GM12878 (cell line): ENCODE measurements around the gene SIPA1.

Experiments
- ATF7 ChIP-seq: fragments of 450-650 bp; IDR thresholded peaks from 2 replicates; pipeline ENCODE4 v1.6.1; 2016; ENCODE audit warnings: low read depth, mild to moderate bottlenecking
- CBX3 ChIP-seq: fragments of 200-600 bp; sonication (generic); IDR thresholded peaks from 2 replicates; pipeline ENCODE4 v1.6.1; 2016; ENCODE audit warnings: low read depth, borderline replicate concordance
- ESRRA ChIP-seq: IDR thresholded peaks from 2 replicates; pipeline ENCODE4 v1.6.1; 2012; ENCODE audit warnings: mild to moderate bottlenecking, low read length, improper control_type of control experiment
- ZNF274 ChIP-seq: IDR thresholded peaks from one replicate; pipeline ENCODE4 v1.8.0; 2011; ENCODE audit not compliant: insufficient read length, insufficient read depth
- TF ChIP-seq, protein P1 (sequence below), 3 experiments: IDR thresholded peaks in 2 of 3; conservative IDR thresholded peaks in 1 of 3; 2 replicates each; pipeline ENCODE4 v1.5.1; 2011; ENCODE audit warnings: low read depth in 3 of 3, low read length in 3 of 3, mild to moderate bottlenecking in 3 of 3, control low read depth in 2 of 3, moderate library complexity in 2 of 3, inconsistent platforms in 1 of 3, mixed read lengths in 1 of 3; ENCODE audit not compliant: control insufficient read depth in 2 of 3, insufficient read depth in 1 of 3; ENCODE audit errors: extremely low read depth in 1 of 3
- TF ChIP-seq, protein P2 (sequence below): fragments of 450-650 bp; IDR thresholded peaks from 2 replicates; pipeline ENCODE4 v1.6.1; 2016; ENCODE audit warnings: mild to moderate bottlenecking

DNA sequence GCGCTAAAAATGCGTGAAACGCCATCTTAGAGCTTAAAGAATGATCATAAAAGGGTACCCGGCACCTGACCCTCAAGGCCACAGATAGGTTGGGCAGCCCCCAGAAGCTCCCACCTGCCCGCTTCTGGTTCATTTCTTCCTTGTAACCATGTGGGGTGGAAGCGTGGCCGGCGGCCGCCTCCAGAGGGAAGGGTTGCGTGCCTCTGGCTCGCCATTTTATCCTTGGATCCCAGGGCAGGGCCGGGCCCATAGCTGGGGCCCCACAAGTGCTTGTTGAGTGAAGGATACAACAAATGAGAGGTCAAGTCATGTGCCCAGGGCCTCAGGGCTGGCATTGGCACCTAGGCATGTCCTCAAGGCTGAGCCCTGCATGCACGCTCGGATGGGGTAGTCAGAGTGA is 16.4 kb upstream of the SIPA1 start:
- TF ChIP-seq, protein P1, sequence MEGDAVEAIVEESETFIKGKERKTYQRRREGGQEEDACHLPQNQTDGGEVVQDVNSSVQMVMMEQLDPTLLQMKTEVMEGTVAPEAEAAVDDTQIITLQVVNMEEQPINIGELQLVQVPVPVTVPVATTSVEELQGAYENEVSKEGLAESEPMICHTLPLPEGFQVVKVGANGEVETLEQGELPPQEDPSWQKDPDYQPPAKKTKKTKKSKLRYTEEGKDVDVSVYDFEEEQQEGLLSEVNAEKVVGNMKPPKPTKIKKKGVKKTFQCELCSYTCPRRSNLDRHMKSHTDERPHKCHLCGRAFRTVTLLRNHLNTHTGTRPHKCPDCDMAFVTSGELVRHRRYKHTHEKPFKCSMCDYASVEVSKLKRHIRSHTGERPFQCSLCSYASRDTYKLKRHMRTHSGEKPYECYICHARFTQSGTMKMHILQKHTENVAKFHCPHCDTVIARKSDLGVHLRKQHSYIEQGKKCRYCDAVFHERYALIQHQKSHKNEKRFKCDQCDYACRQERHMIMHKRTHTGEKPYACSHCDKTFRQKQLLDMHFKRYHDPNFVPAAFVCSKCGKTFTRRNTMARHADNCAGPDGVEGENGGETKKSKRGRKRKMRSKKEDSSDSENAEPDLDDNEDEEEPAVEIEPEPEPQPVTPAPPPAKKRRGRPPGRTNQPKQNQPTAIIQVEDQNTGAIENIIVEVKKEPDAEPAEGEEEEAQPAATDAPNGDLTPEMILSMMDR (IDR thresholded peaks at IDR 0.05 in 2 of 3, conservative IDR thresholded peaks at IDR 0.05 in 1 of 3; ENCODE audit: control insufficient read depth in 2 of 3, extremely low read depth in 1 of 3, insufficient read depth in 1 of 3, low read depth in 3 of 3, low read length in 3 of 3), result no peak
- TF ChIP-seq ATF7 (no peak), ESRRA (no peak), ZNF274 (no peak), CBX3 (no peak)
- TF ChIP-seq, protein P2, sequence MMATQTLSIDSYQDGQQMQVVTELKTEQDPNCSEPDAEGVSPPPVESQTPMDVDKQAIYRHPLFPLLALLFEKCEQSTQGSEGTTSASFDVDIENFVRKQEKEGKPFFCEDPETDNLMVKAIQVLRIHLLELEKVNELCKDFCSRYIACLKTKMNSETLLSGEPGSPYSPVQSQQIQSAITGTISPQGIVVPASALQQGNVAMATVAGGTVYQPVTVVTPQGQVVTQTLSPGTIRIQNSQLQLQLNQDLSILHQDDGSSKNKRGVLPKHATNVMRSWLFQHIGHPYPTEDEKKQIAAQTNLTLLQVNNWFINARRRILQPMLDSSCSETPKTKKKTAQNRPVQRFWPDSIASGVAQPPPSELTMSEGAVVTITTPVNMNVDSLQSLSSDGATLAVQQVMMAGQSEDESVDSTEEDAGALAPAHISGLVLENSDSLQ, result no peak
